ENCODE results near the gene NACA2.

NACA2 gene

GRCh38 chr17:61543786-61544415 is 47.1 kb downstream of the NACA2 start:
- no peak for DNase-seq

DNA sequence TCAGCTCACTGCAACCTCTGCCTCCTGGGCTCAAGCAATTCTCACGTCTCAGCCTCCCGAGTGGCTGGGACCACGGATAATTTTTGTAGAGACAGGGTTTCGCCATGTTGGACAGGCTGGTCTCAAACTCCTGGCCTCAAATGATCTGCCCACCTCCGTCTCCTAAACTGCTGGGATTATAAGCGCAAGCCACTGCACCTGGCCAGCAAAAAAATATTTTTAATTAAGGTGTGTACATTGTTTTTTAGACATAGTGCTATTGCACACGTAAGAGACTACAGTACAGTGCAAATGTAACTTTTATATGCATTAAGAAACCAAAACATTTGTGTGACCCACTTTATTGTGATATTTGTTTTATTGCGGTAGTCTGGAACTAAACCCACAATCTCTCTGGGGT is 49.0 kb downstream of the NACA2 start:
- no peak for DNase-seq

GRCh38 chr17:61540874-61541273 is 50.1 kb downstream of the NACA2 start:
- no peak for DNase-seq

Data from activated CD4-positive, alpha-beta T cell treated with anti-CD3 and anti-CD28 coated beads for 4 hours (primary cell).